HG02870 (cell line): ENCODE results near the gene TOGARAM1.
A peak's percentile ranks its signal among the peaks of the same experiment; 100 is the strongest.

Source experiments
- ATAC-seq: cut with Tn5 transposase; IDR thresholded peaks from one replicate; pipeline ENCODE4 v1.9.1; 2021; ENCODE audit warnings: mild to moderate bottlenecking, moderate library complexity; ENCODE audit not compliant: unreplicated experiment

TOGARAM1 gene

DNA sequence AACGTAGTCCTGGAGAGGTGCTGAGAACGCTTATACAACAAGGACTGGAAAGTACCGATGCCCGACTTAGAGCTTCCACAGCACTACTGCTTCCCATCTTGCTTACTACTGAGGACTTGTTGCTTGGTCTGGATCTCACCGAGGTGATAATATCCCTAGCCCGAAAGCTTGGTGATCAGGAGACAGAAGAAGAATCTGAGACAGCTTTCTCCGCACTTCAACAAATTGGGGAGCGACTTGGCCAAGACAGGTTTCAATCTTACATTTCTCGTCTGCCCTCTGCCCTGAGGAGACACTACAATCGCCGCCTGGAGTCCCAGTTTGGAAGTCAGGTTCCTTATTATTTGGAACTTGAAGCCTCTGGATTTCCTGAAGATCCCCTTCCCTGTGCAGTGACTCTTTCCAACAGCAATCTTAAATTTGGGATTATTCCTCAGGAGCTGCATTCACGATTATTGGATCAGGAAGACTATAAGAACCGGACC is 1.1 kb downstream of the TOGARAM1 start:
- no peak for ATAC-seq

DNA sequence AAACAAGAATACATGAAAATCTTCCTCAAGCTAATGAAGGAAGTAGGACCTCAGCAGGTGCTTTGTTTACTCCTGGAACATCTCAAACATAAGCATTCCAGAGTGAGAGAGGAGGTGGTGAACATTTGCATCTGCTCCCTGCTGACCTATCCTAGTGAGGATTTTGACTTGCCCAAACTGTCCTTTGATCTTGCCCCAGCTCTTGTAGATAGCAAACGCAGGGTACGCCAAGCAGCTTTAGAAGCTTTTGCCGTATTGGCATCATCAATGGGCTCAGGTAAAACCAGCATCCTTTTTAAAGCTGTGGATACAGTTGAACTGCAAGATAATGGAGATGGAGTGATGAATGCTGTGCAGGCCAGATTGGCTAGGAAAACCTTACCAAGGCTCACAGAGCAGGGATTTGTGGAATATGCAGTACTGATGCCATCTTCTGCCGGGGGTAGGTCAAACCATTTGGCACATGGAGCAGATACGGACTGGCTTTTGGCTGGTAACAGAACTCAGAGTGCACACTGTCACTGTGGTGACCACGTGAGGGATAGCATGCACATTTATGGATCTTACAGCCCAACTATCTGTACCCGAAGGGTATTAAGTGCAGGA is 1.9 kb downstream of the TOGARAM1 start:
- ATAC-seq, result no peak

DNA sequence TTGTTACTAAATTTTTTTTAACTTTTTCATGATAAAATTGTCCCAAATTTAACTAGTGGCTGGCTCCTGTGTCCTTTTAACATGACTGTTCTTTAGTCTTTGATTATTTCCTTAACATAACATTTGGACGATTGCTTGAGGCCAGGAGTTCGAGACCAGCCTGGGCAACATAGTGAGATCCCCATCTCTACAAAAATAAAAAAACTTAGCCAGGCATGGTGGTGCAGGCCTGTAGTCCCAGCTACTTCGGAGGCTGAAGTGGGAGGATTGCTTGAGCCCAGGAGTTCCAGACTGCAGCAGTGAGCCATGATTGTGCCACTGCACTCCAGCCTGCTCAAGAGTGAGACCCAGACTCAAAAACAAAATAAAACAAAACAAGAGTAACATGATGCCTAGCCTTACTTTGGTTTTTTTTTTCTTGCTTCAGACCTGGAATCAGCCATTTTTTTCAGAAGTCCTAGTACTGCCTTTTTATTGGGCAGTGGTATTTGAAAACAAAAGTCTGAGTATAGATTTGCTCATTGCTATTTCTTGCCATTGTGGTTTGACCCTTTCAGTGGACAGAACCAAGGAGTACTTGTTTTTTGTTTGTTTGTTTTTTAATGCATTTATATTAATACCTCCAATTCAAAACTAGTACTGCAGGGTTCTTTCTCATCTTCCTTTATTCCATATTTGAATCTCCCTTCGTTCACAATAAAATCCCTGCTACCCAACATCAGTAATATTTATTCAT is 4.8 kb downstream of the TOGARAM1 start:
- ATAC-seq, result no peak

DNA sequence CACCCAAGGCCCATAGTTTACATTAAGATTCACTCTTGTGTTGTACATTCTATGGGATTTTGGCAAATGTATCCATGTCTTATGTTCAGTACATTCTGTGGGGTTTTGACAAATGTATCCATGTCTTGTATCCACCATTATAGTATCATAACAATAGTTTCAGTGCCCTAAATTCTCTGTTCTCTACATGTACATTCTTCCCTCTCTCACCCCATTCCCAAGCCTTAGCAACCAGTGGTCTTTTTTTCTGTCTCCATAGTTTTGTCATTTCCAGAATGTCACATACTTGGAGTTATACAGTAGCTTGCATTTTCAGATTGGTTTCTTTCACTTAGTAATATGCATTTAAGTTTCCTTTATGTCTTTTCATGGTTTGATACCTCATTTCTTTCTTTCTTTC is 6.7 kb downstream of the TOGARAM1 start:
- ATAC-seq, result no peak

DNA sequence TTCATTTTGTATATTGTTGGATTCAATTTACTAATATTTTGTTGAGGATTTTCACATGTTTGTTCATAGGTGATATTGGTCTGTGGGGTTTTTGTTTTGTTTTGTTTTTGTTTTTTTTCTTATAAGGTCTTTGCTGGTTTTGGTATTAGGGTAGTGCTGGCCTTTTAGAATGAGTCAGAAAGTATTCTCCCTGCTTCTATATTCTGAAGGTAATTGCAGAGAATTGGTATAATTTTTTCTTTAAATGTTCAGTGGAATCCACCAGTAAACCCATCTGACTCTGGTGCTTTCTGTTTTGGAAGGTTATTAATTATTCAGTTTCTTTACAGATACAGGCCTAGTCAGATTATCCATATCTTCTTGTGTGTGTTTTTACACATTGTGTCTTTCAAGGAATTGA is 8.9 kb downstream of the TOGARAM1 start:
- peak; percentile 54 for ATAC-seq

DNA sequence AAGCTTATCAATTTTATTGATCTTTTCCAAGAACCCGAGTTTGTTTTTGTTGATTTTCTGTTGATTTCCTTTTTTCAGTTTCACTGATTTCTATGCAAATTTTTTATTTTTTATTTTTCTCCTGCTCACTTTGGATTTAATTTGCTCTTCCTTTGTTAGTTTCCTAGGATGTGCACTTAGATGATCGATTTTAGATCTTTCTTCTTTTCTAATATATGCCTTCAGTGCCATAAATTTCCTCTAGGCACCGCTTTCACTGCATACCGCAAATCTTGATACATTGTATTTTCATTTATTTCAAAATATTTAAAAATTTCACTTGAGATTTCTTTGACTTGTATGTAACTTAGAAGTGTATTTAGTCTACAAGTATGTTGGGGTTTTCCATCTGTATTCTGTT is 9.5 kb downstream of the TOGARAM1 start:
- no peak for ATAC-seq

DNA sequence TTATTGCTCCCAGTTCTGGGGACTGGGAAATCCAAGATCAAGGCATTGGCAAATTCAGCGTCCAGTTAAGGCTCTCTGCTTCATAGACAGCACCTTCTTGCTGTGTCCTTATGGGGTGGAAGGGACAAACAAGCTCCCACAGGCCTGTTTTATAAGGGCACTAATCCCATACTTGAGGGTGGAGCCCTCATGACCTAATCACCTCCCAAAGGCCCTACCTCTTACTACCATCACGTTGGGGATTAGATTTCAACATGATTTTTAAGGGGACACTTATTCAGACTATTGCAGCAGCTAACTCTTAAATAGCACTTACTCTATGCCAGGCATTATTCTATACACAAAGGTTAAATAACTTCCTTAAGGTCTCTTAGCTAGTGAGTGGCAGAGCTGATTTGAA is 17.3 kb downstream of the TOGARAM1 start:
- ATAC-seq, result no peak

DNA sequence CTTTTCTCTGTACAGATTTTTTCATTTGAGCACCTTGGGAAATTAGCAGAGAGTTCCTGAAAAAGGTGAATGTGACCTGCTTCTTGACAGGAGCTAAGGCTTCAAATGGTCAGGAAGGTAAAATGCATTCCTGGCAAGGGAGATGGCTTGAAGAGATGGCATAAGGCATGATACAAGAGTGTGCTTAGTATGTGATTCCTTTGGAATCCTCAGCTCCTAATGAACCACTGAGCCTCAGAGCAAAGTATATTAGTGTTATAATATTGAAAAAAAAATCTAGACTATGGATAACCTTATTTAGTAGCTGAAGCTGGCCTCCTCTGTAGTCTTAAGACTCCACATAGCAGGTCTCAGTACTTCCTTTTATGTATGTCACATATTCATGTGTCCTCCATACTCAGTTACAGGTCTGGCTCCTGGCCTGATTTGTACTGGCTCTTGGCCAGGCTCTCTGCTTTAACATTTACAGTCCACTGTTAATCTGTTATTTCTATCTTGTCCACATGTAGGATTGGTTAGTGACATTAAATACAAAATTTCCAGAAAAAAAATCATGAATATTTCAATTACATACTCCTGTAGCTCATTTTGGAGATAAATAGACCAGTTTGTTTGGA is 17.9 kb downstream of the TOGARAM1 start:
- ATAC-seq, result no peak

DNA sequence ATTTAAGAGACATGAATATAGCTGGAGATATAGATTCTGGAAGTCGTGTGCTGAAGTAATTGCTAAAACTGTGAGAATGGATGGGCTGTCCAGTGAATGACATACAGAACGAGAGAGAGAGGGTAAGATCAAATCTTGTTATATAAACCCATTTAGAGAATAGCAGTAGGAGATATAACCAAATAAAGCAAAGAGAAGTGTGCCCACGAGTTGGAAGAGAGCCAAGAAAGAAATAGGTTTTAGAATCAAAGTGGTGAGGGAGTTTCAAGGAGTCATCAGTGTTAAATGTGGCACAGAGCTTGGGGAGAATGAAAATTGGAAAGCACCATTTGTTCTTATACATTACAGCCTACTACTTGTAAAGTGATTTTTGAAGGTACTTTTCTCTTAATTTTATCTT is 19.2 kb downstream of the TOGARAM1 start:
- ATAC-seq, result no peak

DNA sequence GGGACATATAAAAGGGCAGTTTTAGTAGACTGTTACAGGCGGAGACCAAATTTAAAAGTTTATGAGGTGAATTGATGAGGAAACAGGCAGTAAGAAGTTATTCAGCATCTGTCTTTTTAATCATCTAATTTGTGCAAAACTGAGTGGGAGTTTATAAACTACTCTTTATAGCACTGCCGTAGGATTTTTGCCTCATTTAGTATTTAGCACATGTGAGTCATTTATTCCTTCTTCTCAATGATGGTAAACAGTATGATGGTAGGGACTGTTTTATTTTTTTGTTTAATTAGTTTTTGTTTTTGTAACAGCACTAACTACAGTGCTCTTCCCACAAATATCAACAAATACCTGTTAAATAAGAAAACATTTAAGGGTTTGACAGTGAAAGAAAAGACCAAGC is 20.6 kb downstream of the TOGARAM1 start:
- ATAC-seq, result no peak

DNA sequence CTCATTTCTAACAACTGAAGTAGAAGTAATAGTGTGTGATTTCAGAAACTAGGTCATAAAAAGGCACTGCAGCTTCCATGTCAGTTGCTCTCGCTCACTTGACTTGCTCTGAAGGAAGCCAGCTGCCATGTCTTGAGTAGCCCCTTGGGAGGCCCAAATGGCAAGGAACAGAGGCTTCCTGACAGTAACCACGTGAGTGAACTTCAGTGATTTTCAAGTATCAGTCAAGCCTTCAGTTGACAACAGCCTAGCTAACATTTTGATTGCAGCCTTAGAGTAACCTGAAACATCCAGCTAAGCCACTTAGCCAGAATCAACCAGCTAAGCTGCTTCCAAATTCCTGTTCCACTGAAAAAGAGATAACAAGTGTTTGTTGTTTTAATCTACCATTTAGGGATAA is 26.7 kb downstream of the TOGARAM1 start:
- no peak for ATAC-seq

DNA sequence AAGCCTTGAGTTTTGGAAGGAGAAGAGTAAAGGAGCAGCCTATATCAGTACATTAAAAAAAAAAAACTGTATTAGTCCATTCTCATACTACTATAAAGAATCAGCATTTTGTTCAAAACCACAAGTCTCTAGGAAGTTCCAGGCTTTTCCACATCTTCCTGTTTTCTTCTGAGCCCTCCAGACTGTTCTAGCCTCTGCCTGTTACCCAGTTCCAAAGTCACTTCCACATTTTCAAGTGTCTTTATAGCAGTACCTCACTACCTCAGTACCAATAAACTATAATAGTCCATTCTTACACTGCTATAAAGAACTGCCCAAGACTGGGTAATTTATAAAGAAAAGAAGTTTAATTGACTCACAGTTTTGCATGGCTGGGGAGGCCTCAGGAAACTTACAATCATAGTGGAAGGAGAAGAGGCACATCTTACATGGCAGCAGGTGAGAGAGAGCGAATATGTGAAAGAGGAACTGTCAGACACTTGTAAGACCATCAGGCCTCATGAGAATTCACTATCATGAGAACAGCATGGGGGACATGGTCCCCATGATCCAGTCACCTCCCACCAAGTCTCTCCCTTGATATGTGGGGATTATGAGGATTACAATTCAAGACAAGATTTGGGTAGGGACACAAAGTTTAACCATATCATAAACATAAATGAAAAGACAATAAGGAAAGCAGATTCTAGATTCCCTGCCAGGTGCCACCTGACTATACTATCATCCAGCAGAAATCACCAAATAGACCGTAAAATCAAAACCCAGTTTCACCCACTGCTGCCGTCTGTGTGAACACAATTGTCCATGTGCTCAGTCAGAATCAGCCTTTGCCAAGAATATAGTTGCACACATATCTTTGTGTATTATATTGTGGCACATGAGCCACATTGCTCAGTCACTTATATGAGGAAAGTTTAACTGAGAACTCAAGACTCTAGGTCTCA is 27.8 kb downstream of the TOGARAM1 start:
- ATAC-seq, result no peak

DNA sequence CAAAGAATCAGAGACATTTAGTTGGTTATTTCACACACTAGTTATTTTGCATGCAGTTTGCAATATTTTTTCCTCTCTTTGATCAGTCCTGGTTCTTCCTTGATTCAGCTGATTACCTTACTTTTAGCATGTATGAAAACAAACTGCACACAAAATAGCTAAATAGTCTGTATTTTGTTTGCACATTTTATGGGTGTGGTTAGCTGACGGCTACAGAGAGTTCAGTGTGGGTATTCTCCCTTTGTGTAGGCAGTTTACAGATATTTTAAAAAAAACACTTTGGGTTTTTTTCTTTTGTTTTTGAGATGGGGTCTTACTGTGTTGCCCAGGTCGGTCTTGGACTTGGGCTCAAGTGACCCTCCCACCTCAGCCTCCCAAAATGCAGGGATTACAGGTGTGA is 28.5 kb downstream of the TOGARAM1 start:
- ATAC-seq, result no peak

DNA sequence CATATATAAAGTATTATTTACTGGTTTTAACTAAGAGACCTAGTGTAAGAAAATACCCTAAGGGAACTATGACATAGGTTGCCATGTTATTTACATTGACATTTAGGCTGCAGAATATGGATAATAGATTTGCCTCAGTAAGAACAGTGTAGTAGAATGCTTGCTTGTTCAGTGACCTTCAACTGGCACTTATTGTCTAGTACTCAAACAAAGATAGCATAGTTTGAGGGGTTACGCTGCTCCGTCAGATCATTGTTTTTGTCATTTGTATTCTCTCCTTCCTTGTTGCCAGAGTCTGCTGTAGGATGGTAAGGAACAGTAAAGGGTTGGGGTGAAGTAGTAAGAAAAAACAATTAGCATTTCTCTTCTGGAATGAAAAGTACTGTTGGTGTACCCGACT is 33.2 kb downstream of the TOGARAM1 start:
- ATAC-seq, result no peak

DNA sequence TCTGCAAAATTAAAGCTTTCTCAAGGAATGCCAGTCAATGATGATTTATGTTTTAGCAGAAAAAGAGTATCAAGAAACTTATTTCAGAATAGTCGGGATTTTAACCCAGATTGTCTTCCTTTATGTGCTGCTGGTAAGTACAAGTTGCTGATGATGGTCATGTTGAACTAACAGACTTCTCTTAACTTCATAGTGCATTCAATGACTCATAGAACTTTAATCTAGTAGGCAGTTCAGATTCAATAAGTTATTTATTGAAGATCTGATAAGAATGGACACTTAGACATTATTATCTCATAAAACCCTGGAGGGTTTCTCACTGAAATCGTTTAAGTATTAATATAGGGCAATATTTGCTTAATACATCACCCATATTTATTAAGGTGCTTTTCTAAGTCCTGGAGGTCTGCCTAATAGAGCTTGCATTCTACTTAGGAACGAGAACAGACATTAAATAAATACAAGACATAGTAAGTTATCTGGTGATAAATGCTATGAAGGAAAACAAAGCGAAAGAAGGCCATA is 33.8 kb downstream of the TOGARAM1 start:
- no peak for ATAC-seq

DNA sequence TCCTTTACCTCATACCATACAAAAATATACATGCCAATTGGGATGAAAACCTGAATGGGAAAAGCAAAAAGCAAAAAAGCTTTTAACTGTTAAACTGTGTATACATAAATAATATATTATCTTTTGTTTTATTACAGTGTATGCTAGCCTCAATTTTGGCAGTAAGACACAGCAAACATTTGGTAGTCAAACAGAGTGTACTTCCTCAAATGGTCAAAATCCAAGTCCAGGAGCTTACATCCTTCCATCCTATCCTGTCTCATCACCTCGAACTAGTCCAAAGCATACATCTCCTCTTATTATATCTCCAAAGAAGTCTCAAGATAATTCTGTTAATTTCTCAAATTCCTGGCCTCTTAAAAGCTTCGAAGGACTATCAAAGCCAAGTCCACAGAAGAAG is 41.9 kb downstream of the TOGARAM1 start:
- no peak for ATAC-seq

DNA sequence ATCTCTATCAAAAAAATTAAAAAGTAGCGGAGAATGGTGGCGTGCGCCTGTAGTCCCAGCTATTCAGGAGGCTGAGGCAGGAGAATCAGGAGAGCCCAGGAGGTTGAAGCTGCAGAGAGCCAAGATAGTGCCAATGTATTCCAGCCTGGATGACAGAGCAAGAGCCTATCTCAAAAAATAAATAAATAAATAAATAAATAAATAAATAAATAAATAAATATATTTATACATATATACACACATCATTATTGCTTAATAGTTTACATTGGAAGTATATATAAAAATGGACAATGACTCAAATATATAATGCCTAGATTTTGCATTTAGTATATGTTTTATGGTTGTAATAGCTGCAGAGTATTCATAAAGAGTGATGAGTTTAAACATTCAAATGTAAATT is 53.1 kb downstream of the TOGARAM1 start:
- ATAC-seq, result no peak

DNA sequence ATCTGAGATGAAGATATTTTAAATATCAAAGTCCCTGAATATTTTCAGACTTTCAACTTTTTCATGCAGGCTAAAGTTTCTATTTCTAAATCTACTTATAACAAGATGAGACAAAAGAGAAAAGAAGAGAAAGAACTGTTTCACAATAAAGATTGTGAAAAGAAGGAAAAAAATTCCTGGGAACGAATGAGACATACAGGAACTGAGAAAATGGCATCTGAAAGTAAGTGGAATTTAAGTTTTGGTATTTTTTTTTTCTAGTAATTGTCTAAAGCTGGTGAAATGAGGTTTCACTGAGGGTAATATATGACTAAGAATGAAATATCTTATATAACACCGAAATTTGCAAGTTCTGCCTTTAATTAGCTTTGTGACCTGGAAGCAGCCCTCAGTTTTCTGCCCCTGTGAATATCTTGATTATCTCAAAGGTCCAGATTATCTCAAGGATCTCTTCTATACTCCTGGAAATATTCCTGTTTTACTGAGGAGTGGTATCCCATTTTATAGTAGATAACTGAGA is 66.2 kb downstream of the TOGARAM1 start:
- ATAC-seq, result peak; percentile 89

DNA sequence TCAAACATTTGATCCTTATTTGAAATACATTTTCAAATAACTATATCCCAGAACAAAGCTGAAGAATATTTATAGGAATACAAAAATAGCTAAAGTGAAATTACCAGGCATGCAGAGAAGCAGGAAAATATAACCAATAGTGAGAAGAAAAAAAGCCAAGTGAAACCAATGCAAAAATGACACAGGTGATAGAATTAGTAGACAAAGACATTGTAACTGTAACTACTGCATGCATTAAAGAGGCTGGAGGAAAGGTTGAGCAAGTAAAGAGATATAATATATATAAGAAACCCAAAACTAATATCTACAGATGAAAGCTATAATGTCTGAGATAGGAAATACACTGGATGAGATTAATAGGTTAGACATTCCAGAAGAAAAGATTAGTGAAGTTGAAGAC is 72.7 kb downstream of the TOGARAM1 start:
- ATAC-seq, result peak; percentile 65

DNA sequence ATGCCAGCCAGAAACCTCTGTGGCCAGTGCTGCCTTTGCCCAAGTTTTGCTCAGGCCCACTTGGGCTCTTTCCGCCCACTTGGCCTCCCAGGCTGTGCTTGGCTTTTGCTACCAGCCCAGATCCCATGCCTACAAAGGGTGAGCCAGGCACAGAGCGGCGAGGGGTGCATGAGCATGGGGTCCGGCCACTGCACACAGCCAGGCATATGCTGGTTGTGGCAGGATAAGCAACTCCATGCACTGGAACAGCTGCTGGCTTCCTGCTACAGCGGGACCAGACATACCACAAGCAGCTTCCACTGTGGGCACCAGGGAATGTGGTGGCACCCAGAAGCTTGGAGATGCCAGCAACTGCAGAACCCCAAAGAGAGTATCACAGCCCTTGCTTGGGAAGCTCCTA is 76.3 kb downstream of the TOGARAM1 start:
- ATAC-seq, result no peak

DNA sequence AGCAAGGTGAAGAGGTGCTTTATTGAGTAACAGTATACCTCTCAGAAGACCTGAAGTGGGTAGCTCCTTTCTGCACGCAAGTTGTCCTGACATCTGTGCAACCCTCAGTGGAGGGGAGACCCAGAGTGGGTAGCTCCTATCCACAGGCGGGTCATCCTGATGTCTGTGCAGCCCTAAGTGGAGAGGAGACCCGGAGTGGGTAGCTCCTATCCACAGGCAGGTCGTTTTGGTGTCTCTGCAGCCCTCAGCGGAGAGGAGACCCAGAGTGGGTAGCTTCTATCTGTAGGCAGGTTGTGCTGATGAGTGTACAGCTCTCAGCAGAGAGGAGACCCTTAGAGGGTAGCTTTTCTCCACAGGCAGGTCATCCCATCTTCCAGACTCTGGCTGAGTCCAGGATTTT is 76.9 kb downstream of the TOGARAM1 start:
- no peak for ATAC-seq
